CD4-positive, alpha-beta T cell treated with Interleukin-4 for 4 hours (primary cell): Measurements from ENCODE around the gene OTOG.

Experiments used
- DNase-seq: peaks from one replicate; pipeline ENCODE4 v3.0.0-alpha.2; 2020

The OTOG gene

DNA sequence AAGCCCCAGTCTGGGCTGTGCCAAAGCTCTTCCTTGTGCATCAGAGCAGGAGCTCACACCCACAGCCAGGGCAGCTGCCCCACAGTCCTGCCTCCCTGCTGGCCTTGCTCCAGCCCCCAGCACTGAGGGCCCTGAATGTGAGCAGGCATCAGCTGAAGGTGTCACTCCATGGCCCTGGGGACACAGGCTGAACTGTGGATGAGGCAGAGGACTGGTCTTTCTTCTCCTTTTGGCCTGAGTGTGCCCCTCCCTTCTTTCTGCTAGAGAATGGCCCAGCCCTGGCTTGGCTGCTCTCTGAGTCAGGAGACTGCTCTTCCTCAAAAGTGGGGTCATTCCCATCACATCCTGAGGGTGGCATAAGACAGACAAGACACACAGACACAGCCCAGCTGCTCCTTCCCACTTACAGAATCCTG lies 16.2 kb downstream of the OTOG start:
- DNase-seq, result no peak

DNA sequence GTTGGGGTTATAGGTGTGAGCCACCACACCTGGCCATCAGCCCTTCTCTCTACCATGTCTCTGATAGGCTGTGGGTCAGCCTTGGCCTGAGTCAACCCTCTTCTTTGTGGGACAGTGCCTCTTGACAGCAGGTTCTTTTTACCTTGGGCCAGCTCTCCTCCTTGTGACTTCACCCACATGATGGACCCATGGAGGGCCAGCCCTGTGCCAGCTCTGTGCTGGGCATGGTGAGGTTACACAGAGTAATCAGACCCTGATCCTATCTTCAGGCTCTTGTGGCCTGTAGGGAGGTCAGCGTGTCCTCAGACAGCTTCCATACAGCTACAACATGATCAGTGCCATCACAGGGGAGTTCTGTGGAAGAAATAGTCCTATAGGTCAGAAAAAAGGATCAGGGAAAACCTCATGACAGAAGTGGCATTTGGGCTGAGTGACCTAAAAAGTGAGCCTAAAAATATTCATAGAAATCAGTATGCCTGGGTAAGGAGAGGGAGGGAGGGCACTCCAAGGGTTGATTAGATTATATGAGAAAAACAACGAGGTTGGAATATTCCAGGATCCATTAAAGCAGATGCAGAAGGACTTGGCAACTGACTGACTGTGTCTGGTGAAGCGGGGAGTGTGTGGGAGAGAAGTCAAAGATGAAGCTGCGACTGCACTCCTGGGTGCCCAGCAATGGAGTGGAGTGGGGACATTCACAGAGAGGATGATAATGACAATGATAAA lies 17.1 kb downstream of the OTOG start:
- DNase-seq, result no peak

DNA sequence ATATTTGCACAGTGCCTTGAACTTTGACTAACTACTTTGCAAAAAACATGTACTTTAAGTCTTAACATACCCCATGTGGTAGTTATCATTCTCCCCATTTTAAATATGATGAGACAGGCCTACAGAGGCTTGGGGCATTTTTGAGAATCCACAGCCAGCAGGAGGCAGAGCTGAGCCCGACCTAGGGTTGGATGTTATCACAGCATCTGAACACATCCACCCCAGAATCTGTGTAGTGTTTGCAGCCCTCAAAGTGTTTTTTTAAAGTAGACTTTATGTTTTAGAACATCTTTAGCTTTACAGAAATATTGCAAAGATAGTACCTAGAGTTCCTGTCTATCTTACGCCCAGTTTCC lies 17.6 kb downstream of the OTOG start:
- no peak for DNase-seq

DNA sequence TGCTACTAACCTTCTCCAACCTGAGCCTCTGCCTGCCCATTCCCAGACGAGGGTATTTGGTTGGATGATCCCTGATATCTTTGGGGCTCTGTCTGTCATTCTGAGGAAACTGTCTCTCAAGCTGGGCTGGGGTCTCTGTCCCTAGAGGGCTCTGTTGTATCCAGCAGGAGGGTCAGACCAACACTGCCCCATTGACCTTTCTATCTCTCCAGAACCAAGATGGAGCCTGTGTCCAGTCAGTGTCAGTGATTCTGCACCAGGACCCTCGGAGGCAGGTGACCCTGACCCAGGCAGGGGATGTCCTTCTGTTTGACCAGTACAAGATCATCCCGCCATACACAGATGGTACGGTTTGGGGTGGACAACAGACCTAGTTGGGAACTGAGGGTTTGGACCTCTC lies 21.9 kb downstream of the OTOG start:
- DNase-seq, result no peak

DNA sequence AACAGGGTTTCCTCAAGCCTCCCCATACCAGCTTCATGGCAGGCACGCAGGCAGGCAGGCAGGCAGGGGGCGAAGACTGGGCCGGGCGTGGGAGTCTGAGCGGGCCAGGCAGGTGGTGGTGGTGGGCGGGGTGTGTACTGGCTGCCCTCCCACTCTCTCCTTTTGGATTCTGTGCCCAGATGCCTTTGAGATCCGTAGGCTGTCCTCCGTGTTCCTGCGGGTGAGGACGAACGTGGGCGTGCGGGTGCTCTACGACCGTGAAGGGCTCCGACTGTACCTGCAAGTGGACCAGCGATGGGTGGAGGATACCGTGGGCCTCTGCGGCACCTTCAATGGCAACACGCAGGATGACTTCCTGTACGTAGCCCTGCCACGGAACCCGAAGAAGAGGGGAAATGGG lies 23.0 kb downstream of the OTOG start:
- no peak for DNase-seq

DNA sequence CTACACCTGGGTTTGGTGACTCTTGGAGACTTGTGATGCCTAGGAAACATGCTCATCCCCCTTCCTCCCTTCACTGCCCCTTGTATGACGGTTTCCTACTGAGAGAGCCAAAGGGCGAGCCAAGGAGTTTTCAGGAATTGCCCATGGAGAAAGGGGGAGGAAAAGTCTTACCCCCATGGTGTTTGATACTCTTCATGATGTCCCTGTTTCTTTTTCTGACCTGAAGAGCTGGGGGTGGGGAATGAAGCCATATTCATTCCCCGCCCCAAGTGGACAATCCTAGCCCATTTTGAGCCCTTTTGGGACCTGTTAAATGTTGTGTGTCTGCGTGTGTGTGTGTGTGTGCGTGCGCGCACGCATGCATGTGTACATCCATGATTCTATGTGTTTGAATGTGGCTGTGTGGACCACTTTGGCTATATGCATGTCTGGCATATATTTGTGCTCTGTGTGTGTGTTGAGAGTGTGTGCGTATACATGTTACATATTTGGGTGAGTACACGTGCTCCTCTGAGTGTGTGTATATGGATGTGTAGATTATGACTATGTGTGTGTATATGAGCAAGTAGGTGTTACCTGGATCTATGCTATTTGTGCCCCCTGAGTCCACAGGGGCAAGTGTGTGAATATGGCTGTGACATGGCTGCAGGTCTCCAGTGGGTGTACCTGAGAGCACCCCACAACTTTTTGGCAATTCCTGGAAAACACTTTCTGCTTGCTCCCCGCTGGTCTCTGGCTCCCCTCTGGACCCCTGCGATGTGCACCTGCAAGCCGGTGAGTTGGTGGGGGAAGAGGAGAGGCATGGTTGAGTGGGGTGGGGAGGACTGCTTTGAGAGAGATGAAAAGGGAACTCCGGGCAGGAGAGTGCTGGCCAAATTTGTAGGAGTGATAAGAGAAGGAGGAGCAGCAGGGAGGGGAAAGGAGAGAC lies 24.6 kb downstream of the OTOG start:
- no peak for DNase-seq

DNA sequence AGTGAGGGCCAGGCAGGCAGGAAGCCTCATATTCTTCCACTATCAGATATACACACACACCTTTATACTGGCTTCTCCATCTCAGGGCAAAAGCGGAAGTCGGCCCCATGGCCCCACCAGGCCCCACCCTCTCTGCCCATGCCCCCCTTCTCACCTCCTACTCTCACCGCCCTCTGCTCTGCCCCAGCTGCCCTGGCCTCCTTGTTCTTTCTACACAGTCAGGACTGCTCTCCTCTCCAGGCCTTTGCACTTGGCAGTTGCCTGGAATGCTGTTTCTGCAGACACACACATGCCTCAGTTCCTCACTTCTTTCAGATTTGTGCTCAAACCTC lies 25.3 kb downstream of the OTOG start:
- DNase-seq, result no peak

DNA sequence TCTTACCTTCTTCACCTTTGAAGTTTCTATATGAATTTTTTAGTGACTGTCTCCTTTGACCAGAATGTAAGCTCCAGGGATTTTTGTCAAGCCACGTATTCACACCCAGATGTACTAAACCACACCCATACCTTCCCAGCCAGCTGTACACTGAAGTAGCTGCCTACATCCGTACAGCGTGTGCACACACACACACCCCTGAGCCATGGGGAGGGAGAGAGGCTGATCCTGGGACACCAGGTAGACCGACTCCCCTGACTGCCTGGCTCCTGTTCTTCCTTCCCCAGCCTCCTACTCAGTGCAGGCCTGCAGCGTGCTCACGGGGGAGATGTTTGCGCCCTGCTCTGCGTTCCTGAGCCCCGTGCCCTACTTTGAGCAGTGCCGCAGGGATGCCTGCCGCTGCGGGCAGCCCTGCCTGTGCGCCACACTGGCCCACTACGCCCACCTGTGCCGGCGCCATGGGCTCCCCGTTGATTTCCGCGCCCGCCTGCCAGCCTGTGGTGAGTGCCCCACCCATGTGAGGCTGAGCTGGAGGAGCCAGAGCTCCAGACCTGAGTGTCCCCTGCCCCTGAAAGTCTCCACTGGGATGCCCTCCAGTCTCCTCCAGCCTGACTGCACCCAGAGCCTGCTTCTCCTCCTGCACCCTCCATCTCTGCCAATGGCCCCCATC lies 25.9 kb downstream of the OTOG start:
- DNase-seq, result no peak

DNA sequence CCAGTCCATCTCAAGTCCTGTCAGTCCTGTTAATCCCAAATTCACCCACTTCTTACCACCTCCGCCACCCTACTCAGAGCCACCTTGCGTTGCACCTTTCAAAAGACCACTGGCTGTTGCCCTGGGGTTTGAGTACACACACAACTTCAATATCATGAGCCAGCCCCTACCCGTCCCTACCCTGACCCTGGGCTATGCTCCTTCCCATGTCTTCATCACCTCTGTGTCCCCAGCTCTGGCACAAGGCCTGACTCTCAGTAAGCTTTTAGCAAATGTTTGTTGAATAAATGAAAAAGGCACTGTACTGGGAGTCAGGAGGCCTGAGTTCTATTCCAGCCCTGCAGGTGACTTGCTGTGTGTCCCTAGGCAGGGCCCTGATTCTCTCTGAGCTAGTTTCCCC lies 26.5 kb downstream of the OTOG start:
- DNase-seq, result no peak

DNA sequence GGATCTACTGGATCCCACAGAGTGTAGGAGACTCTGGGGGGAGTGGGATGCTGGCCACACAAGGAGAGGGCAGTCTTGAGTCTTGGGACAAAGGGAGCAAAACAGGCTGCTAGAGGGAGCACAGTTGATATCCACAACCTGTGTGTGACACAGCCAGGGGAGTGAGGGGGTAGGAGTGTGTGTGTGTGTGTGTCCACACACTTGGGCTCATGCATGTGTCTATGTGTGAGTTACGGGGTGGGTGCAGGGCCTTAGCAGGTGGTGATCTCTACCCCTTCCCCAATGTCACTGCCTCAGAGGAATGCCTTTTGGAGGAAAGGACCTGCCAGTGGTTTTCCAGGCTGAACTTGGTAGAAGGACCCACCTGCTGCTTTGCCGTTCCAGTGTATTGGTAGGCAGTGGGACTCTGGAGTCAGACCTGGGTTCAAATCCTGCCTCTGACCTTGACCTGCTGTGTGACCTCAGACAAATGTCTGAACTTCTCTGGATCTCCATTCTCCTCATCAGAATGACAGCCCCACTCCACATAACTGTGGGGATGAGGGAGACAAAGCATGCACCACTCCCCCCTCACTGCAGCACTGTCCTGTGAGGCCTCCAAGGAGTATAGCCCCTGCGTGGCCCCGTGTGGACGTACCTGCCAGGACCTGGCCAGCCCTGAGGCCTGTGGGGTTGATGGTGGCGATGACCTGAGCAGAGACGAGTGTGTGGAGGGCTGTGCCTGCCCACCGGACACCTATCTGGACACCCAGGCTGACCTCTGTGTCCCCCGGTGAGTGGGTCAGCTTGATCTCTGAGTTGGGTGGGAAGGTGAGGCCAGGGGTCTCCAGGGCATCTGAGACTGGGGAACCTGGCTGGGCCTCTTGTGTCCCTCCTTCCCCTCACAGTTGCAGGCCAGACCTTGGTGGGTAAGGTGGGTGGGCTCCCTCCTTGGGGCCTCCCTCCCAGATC lies 27.4 kb downstream of the OTOG start:
- DNase-seq, result no peak

DNA sequence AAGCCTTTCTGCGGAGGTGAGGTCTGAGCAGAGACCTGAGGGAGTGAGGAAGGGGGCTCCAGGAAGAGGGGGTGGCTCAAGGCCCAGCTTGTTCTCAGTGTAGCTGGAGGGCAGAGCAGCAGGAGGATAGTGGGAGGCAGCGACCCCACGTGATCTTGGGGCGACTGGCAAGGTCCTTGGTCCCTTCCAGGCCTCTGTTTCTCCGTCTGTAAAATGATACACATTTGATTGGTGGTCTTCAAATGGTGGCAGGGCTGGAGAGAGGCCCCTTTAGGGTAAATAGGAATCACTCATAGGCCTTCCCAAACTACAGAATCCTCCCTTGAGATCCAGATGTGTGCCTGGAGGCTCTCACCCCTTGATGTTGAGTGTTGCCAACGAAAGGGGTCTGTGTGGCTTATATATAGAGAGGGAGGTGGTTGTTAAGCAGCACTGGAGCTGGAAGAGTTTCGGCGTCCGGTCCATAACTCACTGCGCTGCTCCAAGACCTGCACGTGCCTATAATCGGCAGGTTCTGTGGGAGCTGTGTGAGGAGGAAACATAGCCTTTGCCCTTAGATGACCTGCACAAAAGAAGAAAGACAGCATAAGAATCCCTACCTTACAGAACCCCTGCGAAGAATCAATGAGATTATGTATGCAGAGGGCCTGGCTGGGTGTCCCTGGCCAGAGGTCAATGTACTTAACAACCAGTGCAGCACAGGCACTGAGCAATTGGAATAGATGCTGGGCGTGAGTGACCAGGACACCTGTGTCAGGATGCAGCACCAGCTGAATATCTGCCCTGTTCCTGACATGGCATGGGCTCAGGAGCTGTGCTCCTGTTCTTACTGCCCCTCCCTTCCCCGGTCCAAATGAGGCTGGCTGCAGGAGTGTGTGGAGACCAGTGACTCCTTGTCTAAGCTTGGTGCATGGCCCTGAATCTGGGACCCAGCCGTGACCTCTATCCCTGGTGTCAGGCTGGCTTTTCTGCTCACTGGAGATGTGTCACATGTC lies 28.7 kb downstream of the OTOG start:
- DNase-seq, result no peak

DNA sequence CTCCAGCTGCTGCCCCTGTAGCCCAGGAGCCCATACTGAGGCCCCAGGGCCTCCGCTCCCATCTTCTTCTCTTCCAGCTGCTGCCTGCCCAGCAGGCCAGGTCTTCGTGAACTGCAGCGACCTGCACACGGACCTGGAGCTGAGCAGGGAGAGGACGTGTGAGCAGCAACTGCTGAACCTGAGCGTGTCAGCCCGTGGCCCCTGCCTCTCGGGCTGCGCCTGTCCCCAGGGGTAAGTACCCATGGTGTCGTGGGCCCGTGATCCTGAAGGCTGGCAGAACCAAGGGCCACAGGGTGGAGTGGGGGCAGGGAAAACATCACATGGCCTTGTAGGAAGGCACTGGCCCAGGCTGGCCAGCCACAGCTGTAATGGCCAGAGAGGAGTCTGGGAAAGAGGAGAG lies 31.2 kb downstream of the OTOG start:
- DNase-seq, result no peak

DNA sequence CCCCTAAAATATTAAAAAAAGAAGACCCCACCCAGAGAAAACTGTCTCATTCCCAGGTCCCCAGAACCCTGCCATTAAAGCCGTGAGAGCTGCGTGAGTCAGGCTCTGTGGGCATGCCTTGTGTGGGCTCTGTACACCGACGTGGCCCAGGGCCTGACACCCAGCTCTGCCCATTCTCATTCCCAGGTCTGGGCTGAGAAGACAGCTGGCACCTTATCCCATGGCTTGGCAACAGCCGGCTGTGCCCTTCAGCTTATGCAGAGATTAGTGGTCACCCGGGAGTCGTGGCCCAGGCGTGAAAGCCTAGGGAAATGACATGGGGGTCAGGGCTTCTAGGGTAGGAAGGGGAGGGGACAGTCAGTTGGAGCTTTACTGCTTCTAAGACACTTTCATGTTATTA lies 31.9 kb downstream of the OTOG start:
- DNase-seq, result no peak

DNA sequence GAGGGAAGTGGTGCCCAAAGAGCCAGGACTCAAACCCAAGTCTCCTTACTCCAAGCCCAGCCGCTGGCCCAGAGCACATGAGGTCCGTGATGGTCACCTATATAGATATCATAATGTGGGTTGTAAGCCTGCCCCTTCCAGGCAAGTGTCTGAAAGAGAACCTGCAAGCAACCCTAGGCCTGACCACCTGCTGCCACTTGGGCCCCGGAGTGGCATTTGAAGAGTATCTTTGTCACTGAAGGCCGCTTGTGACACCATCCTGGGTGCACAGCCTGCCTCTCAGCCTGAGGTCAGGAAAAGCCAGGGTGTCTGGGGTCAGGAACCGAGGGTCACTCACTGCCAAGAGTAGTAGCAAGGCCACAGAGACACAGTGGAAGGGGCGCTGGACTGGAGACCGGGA lies 32.4 kb downstream of the OTOG start:
- DNase-seq, result no peak

DNA sequence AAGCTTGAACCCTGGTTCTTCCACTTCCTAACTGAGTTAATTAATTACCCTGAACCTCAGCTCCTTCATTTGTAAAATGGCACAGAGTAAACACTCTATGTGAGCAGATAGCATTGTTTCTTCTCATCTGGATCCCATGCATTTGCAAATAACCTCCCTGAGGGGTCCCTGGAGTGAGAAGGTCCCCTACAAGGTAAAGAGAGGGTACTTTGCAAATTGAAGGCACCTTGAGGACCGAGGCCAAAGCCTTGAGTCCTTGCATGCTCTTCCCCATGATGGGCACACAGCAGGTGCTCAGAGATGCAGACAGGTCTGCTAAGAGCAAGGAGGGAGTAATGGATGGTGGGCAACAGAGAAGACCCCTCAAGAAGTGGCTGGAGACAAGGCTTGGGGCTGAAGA lies 33.2 kb downstream of the OTOG start:
- no peak for DNase-seq

DNA sequence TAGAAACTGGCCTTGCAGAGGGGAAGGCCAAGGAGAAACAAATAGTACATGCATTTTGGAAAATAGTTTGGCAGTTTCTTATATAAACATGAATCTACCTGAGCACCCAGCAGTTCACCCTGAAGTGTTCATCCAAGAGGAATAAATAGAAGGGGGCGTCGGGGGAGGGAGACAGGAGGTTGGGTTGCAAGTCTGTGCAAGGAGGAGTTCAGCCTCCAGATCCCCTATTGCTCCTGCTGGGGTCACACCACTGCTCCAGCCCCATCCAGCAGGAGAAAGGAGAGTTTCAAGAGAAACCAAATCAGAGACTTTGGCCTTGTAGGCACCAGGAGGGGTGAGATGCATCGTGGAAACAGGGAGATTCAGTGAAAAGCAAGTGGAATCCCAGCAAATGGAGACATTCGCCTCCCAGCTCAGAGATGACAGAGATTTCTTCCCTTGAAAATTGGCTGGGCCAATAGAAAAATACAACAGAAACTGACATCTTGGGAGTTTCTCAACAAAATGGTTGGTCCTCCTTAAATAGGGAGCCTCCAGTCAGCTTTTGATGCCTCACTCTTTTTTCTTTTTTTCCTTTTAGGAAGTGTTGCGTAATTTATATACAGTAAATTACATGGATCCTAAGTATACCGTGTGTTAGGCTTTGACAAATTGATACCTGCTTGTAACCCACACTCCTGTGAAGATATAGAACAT lies 34.1 kb downstream of the OTOG start:
- no peak for DNase-seq

DNA sequence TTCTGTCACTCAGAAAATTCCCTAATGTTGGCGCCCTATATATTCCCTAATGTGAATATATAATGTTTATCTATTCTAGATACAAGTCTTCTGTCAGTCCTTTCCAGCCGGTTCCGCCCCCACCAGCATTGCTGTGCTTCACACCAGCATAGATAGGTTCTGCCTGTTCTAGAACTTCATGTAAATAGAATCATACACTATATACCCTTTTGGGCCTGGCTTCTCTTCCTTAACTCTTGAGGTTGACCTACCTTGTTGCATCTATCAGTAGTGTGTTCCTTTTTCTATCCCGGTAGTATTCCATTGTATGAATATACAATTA lies 34.6 kb downstream of the OTOG start:
- DNase-seq, result no peak

DNA sequence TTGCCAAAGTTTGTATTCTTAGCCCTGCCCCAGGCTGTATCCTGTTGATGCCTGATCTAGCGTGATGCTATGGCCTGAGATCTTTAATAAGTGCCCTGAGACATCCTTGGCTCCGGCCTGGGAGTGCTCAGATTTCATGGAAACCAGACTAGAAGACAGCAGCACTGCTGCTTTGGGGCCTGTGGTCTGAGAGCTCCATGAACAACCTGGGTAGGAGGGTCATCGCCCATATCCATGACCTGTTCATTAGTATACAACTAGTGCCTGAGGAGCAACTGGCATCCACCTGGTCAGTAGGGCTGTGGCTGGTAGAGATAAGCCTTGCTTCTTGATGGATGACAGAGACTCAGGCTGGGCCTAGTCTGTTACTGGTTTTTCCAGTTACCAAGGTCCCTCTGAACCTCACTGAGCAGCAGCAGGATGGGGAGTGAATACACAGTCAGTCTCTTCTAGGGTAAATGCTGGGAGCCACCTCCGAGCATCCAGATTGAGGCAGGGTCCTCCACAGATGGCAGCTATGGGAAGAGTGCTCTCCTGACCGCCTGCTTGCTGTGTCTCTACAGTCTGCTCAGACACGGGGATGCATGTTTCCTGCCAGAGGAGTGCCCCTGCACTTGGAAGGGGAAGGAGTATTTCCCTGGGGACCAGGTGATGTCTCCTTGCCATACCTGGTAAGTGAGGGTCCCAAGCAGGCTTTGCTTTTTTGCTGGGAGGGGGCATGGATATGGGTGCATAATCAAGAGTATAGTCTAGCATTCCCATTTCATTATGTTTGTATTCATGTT lies 39.0 kb downstream of the OTOG start:
- DNase-seq, result no peak

DNA sequence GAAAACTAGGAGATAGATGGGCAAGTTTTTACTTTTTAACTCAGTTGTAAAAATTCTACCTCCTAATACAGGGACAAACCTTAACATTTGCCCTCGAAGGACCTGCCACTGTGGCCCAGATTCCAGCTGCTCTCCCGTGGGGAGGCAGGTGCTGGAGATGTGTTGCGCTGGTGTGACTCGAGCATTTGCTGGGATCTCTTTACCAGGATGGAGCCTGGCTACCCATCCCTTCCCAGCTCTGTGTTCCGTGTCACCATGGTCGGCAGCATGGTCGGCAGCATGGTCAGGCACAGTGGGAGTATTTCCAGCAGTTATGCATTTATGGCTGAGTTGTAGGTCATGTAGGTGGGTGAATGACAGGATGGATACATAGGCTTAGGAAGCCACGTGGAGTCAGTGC lies 41.1 kb downstream of the OTOG start:
- no peak for DNase-seq

DNA sequence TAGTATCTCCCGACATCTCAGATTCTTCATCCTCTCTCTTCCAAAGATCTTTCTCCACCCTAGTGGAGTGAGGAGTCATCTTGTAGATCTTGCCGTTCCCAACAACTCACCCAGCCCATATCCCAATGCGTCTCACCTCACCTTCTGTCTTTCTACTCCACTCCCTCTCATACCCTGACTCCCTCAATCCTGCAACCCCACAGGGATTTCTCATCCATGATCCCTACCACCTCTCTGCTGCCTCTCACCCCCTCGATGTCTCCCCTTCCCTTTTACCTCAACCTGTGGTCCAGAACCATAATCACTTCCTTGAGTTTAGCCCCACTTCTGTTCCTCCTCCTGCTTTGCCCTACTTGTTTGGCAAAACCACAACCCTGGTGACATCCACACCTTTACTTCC lies 41.7 kb downstream of the OTOG start:
- no peak for DNase-seq
